Suprapubic skin (tissue), 3 donors: Measurements from ENCODE around the gene ESPN.

Experiments used
- CTCF ChIP-seq, 2 donors: fragments of 200-600 bp in 1 of 2; fragments of 450-650 bp in 1 of 2; sonication (generic) in 1 of 2; IDR thresholded peaks; one replicate each; pipeline ENCODE4 v1.5.1; 2016 to 2019; ENCODE audit warnings: antibody characterized with exemption in 2 of 2, mild to moderate bottlenecking in 1 of 2, moderate library complexity in 1 of 2
- POLR2AphosphoS5 ChIP-seq, 3 donors: sonication (generic); formaldehyde crosslinking; IDR thresholded peaks; one replicate each; pipeline ENCODE4 v1.6.1; 2017; ENCODE audit warnings: antibody characterized with exemption in 3 of 3

- no peak for TF ChIP-seq CTCF (IDR thresholded peaks at IDR 0.05)
- TF ChIP-seq POLR2AphosphoS5 (IDR thresholded peaks at IDR 0.05): no peak
Observed at GRCh38 chr1:6426972-6427350, 2.4 kb downstream of the ESPN start.
